GM20431 (cell line): ENCODE measurements around the gene FAM98C.
"Not testable (repeated sequence)": the region's sequence is repeated elsewhere in the genome, so short reads cannot be mapped to it uniquely, and the experiment has no call there.

Source experiments
- in situ Hi-C: fragments of 300-500 bp; cut with MseI, MboI; formaldehyde crosslinking; loops from one replicate; pipeline ENCODE4 v1.15.0; 2020; ENCODE audit warnings: low sequenced_read_pairs; ENCODE audit not compliant: unreplicated experiment

Gene FAM98C

DNA sequence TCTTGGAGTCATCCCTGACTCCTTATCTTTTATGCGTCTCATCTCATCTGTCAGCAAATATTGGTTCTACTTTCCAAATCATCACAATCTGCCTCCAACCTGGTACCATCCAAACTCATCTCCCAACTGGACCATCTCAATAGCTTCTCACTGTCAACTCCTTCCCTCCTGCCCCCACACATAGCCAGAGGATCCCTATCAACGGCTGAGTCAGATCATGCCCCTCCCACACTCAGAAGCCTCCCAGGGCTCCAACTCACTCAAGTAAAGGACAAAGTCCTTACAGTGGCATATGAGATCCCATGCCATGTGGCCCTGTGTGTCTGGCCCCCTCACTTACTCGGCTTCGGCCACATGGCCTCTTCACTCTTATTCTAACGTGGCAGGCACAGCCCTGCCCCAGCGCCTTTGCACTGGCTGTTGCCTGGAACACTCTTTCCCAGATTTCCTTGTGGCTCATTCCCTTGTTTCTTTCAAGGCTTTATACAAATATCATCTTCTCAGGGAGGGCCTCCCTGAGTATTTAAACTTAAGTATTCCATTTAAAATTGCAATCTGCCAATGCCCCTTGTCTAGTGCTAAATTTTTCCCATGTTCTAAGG lies 10.1 kb upstream of the FAM98C start:
- in situ Hi-C loops, result no loop called here

DNA sequence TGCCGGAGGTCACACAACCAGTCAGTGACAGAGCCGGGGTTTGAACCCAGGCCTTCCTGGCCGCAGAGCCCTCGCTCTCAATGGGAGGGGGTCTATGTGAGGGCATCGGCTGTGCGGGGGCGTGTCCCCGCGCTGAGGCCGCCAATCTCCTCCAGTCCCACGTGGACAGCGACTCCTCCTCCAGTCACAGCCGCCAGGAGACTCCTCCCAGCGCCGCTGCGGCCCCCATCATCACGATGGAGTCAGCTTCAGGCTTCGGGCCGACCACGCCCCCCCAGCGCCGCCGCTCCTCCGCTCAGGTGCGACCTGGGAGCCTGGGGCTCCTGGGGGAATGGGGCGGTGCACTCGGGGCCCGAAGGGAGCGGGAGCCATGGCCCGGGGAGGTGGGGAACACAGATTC lies 8.4 kb upstream of the FAM98C start:
- in situ Hi-C loops, result no loop called here

DNA sequence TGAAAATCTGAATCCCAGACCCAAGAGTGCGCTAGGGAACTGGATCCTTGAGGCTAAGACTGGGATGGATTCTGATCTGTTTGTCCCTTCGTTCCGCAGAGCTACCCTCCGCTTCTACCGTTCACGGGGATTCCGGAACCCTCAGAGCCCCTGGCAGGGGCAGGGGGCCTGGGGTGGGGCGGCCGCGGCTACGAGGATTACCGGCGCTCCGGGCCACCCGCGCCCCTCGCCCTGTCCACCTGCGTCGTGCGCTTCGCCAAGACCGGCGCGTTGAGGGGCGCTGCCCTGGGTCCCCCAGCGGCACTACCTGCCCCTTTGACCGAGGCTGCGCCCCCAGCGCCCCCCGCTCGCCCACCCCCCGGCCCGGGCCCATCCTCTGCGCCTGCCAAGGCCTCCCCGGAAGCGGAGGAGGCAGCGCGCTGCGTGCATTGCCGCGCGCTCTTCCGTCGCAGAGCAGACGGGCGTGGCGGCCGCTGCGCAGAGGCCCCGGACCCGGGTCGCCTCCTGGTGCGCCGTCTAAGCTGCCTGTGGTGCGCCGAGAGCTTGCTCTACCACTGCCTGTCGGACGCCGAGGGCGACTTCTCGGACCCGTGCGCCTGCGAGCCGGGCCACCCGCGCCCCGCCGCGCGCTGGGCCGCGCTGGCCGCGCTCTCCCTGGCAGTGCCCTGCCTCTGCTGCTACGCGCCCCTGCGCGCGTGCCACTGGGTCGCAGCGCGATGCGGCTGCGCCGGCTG lies 7.3 kb upstream of the FAM98C start:
- in situ Hi-C loops, result no loop called here

DNA sequence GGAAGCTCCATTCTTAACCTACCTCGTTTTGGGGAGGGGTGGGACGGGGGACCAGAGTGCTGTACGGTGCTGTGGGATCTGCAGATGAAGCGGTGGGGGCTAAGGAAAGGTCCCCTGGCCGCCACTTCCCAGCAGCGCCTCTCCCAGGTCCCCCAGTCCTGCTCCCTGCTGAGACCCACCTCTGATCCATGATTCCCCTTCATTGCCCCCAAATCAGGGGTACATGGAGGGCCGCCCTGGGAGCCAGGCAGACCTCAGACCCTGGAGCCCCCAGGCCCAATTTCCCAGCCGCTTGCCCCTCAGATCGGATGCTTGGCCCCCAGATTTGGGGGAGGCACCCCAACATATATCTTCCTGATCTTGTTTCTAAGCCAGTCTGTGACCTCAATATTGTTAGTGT lies 3.8 kb upstream of the FAM98C start:
- in situ Hi-C loops, result no loop called here

DNA sequence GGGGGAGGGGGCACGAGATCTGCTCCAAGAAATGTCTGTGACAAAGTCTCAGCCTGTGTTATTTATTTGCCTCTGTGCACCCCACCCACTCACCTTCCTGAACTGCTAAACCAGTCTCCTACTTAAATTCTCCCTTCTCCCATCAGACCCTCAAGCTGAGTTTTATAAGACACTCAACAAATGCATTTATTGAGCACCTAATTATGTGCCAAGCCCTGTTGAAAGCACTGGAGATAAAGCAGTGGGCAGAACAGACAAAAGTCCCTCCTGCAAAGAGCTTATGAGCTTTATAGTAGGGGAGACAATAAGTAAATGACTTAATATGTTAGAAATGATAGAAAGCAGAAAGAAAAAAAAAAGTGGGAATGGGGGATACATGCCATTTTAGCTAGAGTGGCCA lies 3.4 kb upstream of the FAM98C start:
- in situ Hi-C loops, result no loop called here

DNA sequence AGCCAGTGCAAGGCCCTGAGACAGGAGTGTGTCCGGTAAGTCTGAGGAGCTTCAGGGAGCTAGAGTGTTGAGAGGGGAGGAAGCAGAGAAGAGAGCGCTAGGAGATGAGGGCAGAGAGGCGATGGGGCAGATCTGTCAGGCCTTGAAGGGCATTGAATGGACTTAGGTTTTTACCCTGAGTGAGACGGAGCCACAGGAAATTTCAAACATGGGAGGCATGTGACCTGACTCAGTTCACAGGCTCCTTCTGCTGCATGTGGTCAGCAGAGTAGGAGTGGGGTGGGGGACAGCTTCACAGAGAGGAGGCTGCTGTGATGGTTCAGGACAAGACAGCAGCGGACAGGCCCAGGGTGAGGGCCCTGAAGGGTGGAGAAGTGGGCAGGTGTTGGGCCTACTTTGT lies 2.5 kb upstream of the FAM98C start:
- in situ Hi-C loops, result no loop called here

DNA sequence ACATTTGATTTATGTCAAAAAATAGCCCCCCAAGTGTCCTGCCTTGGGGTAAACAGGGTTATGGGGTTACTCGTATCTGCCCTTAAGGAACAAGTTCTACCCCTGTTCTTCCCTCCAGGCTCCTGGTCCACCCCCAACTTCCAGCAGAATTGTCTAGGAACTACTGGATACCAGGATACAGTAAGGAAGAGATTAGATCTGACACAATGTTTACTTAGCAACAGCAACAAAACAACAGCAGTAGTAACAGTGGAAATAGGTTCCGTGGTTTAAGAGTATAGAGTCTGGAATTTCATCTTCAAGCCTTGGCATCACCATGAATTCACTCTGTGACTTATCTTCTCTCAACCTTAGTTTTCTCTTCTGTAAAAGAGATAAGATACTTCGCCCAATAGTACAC lies 1.7 kb upstream of the FAM98C start:
- in situ Hi-C loops, result no loop called here

DNA sequence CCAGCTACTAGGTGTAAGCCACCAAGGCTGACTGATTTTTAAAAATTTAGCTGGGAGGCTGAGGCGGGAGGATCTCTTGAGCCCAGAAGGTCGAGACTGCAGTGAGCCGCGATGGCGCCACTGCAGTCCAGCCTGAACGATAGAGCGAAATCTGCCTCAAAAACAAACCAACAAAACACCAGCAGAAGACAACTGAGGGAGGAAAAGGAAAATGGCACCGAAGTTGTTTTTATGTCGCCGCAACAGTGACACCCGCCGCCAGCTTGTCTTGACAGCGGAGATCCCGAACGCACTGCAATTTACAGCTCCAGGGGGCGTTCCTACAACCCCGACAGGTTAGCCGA lies 298 bp upstream of the FAM98C start:
- in situ Hi-C loops, result no loop called here

DNA sequence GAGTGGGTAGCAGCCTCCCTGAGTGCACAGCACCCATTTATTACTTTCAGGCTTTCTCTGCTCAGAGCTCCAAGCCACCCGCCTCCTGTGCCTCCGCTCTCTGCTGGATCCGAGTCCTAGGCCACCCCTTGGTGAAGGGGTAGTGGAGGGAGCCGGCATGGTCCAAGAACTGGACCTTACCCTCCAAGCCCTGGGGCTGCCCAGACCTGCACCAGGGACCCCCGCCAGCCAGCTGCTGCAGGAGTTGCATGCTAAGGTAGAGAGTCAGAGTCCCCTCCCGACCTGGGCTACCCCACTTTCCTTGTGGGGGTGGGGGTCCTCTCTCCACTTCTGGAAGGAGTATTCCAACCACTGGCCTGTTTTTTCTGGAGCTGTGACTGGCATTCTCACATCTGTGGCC lies 2.0 kb downstream of the FAM98C start:
- in situ Hi-C loops, result no loop called here

DNA sequence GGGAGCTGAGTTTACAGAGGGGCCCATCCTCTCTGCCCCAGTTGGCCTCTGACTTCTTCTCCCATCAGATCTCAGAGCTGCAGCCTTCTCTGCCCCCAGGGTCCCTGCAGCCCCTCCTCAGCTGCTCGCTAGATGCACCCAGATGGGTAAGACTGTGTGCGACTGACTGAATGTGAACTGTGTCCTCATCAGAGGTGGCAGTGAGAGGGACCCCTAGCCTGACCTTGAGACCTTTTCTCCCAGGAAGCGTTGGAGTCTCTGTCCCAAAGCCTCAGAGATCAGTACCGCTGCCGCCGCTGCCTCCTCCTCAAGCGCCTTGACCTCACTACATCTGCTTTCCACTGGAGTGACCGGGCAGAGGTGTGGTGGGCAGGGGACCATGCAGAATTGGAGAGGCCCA lies 2.4 kb downstream of the FAM98C start:
- in situ Hi-C loops, result no loop called here

DNA sequence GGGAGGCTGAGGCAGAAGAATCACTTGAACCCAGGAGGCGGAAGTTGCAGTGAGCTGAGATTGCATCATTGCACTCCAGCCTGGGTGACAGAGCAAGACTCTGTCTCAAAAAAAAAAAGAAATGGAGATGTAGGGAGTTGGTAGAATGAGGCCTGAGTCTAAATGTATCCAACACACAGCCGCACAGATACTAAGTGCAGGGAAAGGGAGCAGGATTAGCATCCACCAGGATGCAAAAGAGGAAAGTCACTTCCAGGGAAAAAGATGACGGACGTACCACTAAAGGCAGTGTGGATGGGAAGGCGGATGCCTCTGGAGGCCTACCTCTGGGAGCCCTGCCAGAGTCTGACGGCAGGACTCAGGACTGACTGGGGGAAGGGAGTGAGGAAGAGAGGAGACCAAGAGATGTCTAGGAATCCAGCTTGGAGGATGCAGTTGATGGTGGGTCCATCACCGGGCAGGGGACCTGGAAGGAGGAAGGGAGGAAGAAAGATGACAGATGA lies 6.8 kb downstream of the FAM98C start:
- in situ Hi-C loops, result no loop called here

DNA sequence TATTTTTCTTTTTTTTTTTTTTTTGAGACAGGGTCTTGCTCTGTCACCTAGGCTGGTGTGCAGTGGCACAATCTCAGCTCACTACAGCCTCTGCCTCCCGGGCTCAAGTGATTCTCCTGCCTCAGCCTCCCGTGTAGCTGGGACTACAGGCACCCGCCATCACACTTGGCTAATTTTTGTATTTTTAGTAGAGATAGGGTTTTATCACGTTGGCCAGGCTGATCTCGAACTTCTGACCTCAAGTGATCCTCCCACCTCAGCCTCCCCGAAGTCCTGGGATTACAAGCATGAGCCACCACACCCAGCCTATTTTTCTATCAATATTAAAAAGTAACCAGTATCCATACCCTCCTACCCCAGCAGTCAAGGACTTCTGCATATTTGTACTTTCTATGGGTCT lies 7.5 kb downstream of the FAM98C start:
- in situ Hi-C loops, result not testable (repeated sequence)

DNA sequence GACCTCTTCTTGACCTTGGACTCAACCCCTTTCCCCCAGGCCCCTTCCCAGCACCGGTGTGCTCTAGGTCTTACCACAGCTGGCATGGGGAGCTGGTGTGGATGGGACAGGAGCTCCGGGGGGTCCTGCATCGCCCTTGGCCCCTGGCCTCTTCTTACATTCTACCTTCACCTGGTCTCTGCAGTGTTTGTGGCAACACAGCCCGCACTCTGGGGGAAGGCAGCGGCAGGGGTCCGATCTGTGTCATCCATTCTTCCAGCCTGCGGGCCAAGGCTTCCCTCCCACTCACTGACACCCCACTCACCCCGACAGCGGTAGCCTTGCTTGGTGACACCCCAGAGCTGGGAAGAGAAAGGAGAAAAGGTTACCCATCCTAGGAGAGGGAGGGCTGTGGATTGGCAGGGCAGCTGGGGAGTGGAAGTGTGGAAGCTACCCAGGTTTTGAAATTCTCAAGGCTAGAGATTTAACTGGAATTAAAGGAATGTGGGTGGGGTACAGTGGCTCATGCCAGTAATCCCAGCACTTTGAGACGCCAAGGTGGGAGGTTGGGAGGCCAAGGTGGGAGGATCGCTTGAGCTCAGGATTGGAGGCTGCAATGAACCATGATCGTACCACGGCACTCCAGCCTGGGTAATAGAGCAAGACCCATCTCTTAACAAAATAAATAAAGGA lies 8.3 kb downstream of the FAM98C start:
- in situ Hi-C loops, result no loop called here

DNA sequence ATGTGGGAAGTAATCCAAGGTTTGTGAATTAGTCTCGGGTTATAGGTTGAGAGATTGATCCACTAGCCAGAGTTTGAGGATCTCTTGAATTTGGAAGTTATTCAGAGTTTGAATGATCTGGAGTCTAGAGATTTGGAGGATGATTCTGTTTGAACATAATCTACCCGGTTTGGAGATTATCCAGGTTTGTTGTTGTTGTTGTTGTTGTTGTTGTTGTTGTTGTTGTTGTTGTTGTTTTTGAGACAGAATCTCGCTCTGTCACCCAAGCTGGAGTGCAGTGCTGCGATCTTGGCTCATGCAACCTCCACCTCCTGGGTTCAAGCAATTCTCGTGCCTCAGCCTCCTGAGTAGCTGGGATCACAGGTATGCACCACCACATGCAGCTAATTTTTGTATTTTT lies 9.0 kb downstream of the FAM98C start:
- in situ Hi-C loops, result not testable (repeated sequence)

DNA sequence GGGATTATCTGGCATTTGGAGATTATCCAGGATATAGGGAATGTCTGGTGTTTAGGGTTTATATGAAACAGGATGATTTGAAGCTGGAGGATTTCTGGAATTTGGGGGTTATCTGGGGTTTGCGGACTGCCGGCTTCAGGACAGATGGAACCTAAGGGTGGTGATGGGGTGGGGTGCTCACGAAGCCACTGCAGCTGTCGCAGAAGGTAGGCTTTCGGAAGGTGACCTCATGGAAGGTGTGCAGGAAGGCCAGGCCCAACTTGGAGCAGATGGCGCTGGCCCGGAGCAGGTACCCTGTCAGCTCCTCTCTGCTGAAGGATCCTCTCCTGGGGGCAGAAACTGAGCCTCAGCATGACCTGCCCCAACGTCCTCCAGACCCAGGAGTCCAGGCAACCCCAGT lies 9.6 kb downstream of the FAM98C start:
- in situ Hi-C loops, result no loop called here

DNA sequence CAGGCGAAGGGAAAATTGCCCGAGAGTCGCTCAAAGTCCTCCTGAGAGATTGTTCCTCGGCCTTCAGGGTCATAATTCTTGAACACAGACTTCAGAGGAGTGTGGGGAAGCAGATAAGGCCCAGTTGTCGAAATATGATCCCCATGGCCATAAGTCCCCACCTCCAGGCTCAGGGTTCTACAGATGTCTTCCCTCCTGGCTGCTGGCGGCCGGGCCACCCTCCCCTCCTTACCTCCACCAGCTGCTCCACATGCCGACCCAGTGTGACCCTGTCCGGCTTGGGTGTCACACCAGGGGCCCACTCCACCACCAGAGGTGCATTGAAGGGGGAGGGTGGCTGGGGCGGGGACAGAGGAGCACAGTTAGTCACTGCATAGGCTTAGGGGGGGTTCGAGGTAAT lies 10.1 kb downstream of the FAM98C start:
- in situ Hi-C loops, result no loop called here

DNA sequence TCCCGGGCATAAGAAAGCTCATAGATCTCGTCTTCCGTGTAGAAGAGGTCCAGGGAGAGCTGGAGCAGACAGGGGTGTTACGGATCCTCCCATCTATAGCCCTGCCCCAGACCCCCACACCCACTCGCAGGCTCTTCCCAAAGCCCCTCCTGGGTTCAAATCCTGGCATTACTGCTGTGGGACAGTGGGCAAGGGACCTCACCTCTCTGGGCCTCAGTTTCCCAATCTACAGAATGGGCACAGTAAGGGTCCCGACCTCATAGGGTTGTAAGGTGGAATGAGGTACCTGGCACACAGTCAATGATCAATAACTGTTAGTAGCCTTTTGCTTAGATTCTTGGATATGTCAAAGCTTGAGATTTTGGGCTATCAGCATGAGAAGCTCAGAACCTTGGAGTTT lies 10.5 kb downstream of the FAM98C start:
- in situ Hi-C loops, result no loop called here

DNA sequence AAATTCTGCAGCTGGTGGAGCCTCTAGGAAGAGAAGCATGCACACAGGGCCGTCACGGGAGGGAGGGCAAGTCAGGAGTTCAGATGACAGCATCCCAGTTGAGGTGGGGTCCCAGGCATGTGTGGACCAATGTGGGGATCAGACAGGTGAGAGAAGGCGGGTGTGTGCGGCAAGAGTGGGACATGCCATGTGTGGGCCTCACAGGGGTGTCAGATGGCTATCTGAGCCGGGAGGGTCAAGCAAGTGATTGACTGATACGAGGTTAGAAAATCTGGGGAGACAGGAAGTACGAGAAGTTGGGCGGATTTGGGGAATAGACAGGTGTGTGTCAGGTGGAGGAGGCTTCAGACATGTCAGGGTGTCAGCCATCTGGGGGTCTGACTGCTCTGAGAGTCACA lies 14.3 kb downstream of the FAM98C start:
- in situ Hi-C loops, result no loop called here

DNA sequence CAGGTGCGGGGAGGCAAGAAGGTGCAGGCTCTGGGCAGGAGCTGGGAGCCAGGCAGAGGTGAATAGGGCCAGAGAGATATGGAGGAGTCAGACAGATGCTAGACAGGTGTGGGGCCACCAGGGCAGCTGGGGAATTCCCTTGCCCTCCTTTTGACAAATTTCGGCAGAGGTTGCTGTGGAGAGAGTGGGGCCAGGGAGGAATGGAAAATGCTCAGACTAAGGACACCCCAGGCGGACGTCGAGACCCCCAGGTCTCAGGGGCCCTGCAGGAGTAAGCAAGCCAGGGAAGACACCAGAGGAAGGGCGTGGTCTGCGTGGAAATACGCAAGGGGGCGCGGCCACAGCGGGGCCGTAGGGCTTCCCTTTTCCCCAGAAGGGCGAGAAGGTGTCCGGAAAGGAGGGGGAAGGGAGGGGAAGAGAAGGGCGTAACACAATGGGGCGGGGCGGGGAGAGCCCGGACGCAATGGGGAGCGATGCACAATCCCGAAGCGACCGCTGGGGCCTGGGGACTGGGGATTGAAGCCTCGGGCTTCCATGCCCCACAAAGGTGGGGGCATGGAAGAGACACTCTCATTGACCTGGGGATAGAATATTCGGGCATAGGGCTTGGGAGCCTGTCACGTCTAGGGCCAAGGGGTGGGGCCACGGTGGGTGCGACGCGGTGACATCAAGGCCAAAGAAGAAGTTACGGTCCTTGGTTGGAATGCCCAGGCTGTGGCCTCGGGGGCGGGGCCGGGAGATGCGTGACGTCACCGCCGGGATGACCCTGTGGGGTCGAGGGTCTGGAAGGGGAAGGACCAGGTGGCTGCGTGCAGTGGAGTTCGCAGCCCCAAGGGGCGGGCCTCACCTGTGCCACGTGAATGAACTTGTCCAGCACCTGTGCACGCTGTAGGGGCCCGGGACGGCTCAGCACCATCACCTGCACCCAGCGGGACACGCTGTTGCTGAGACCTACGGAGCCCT lies 14.9 kb downstream of the FAM98C start:
- in situ Hi-C loops, result no loop called here

DNA sequence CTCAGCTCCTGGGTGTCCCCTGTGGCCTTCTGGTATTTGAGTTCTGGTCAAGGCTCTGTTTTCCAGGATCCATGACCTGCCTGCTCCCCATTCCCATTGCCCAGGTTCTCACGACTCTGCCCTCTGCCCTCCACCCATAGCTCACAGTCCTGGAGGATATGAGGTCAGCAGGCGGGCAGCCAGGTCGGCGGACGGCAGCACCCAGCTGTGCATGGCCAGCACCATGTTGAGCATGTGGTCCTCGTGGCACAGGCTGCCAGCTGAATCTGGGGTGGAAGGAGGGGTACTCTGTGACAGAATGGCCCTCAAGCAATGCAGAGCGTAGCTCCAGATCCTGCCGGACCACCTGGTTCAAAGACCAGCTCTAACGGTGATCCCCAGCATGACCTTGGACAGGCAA lies 18.0 kb downstream of the FAM98C start:
- in situ Hi-C loops, result no loop called here
